GM18511 (cell line): ENCODE results near the gene FBXO5.

Experiments
- ATAC-seq: cut with Tn5 transposase; IDR thresholded peaks from one replicate; pipeline ENCODE4 v1.9.1; 2021; ENCODE audit warnings: mild to moderate bottlenecking, moderate library complexity; ENCODE audit not compliant: unreplicated experiment

FBXO5 gene

GRCh38 chr6:152952045-152952444, 30.8 kb downstream of the FBXO5 start:
- ATAC-seq, result no peak

GRCh38 chr6:152950240-152950639, 32.6 kb downstream of the FBXO5 start:
- no peak for ATAC-seq

GRCh38 chr6:152948150-152948768, 34.6 kb downstream of the FBXO5 start:
- ATAC-seq, result peak; percentile 83

- no peak for ATAC-seq
Observed at GRCh38 chr6:152946995-152947394, 35.8 kb downstream of the FBXO5 start.

GRCh38 chr6:152946484-152946883, 36.4 kb downstream of the FBXO5 start:
- ATAC-seq, result no peak

- ATAC-seq, result no peak
Observed at GRCh38 chr6:152943260-152943897, 39.5 kb downstream of the FBXO5 start.

- ATAC-seq, result no peak
Observed at GRCh38 chr6:152942319-152942869, 40.4 kb downstream of the FBXO5 start.

GRCh38 chr6:152941746-152942145, 41.1 kb downstream of the FBXO5 start:
- ATAC-seq, result no peak

- ATAC-seq, result no peak
Observed at GRCh38 chr6:152932865-152933264, 50.0 kb downstream of the FBXO5 start.

- no peak for ATAC-seq
Observed at GRCh38 chr6:152922706-152923105, 60.1 kb downstream of the FBXO5 start.
